HepG2 (cell line): ENCODE measurements around the gene PTS. TPM values are rescaled to one million over a fixed set of nuclear protein-coding genes. Genes with fewer than 3 reads are reported as not detected.

Source experiments
- FOXA1 ChIP-seq, 2 experiments: fragments of 450-650 bp in 1 of 2; sonication (generic) in 1 of 2; formaldehyde crosslinking in 1 of 2; IDR thresholded peaks; 2 replicates each; pipeline versions ENCODE4 v1.4.0 to v1.6.1; 2016 to 2020; ENCODE audit warnings: missing genetic modification reagents in 1 of 2
- JUND ChIP-seq: sonication (generic); formaldehyde crosslinking; IDR thresholded peaks from 2 replicates; pipeline ENCODE4 v1.8.0; 2022; ENCODE audit warnings: mild to moderate bottlenecking, missing genetic modification reagents
- MYPOP ChIP-seq: sonication (generic); formaldehyde crosslinking; IDR thresholded peaks from 2 replicates; pipeline ENCODE4 v1.8.1; 2023; ENCODE audit warnings: mild to moderate bottlenecking, moderate library complexity, missing genetic modification reagents
- PLRG1 ChIP-seq: fragments of 450-650 bp; conservative IDR thresholded peaks from 2 replicates; pipeline ENCODE4 v1.6.1; 2016
- SPEN ChIP-seq: sonication (generic); formaldehyde crosslinking; IDR thresholded peaks from 2 replicates; pipeline ENCODE4 v1.5.1; 2020; ENCODE audit warnings: low read depth, mild to moderate bottlenecking, missing genetic modification reagents
- STAG1 ChIP-seq: sonication (generic); formaldehyde crosslinking; IDR thresholded peaks from 2 replicates; pipeline ENCODE4 v1.4.0; 2020; ENCODE audit warnings: missing genetic modification reagents
- ZNF580 ChIP-seq: IDR thresholded peaks from 2 replicates; pipeline ENCODE4 v1.6.1; 2016; ENCODE audit warnings: low read depth, borderline replicate concordance
- ZNF800 ChIP-seq: sonication (generic); formaldehyde crosslinking; IDR thresholded peaks from 2 replicates; pipeline ENCODE4 v1.4.0; 2020; ENCODE audit warnings: missing genetic modification reagents
- polyA plus RNA-seq, 8 experiments: library from polyadenylated mRNA; depleted of rRNA in 3 of 8; stranded (reverse) in 7 of 8; unstranded in 1 of 8; fragments of >200 nt; fragmentation: Illumina TruSeq in 4 of 8; extraction: Trizol in 4 of 8; gene quantifications; 2 replicates each; pipeline versions ENCODE4 v1.2.1 to v1.2.3, GENCODE V29; 2011 to 2016; ENCODE audit warnings: low read depth in 4 of 8, missing spikeins in 1 of 8, mixed read lengths in 1 of 8; ENCODE audit not compliant: insufficient read depth in 1 of 8
- total RNA-seq, 5 experiments: library from RNA; depleted of rRNA; stranded (reverse); fragments of >200 nt; fragmentation: Illumina TruSeq; extraction: Trizol; gene quantifications; 2 replicates each; pipeline ENCODE4 v1.2.3, GENCODE V29; 2016; ENCODE audit warnings: low read depth in 1 of 5

The PTS gene
- total and polyA plus RNA-seq, 2 of the 13 experiments (the other 11 are each of a cell fraction or from before 2014, with no cell fraction given) = 33.6 to 49.3 TPM

- 0 out of 2 replicates have a peak, but pooled peaks have one; percentile 47 for TF ChIP-seq MYPOP
- TF ChIP-seq ZNF800 (CRISPR knock-in tag) = no peak
- TF ChIP-seq JUND (CRISPR knock-in tag) = no peak
- TF ChIP-seq PLRG1 = no peak
- TF ChIP-seq SPEN = 0 out of 2 replicates have a peak, but pooled peaks have one; percentile 23
- TF ChIP-seq ZNF580 (CRISPR knock-in tag) = 0 out of 2 replicates have a peak, but pooled peaks have one; percentile 29
- peak; percentile 74 for TF ChIP-seq STAG1 (CRISPR knock-in tag)
- TF ChIP-seq FOXA1 (IDR thresholded peaks at IDR 0.05) = no peak
- no peak for TF ChIP-seq FOXA1 (CRISPR knock-in tag; IDR thresholded peaks at IDR 0.05)
Measured at GRCh38 chr11:112279901-112280267, 53.7 kb downstream of the PTS start (continued).
